ENCODE results near the gene TMEM123.

TMEM123 gene

DNA sequence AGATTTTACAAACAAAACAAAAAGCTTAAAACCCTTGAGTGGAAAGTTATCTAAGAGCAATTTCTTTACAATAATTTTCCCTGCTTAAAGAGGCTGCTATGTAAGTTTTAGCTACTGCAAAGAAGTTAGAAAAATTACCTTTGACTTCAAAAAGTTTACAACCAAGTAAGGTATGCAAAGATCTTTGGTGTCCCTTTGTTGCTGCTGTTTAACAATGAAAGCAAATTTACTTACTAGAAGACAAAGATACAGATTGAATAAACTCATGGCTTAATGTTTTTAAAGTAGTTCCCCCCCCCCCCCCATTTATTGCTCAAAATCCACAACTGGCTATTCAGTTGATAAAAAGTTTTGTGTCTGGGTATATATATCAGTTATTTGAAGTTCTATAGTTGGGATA, 26.0 kb downstream of the TMEM123 start:
- no peak for TF ChIP-seq CREB1 (IDR thresholded peaks at IDR 0.05; ENCODE audit: low read depth)
- TF ChIP-seq TEAD4 (IDR thresholded peaks at IDR 0.05): no peak
- TF ChIP-seq USF1 (IDR thresholded peaks at IDR 0.05): no peak
- no peak for TF ChIP-seq YY1 (IDR thresholded peaks at IDR 0.05; ENCODE audit: low read depth)
- no peak for TF ChIP-seq CEBPB (IDR thresholded peaks at IDR 0.05)
- TF ChIP-seq NFIC (IDR thresholded peaks at IDR 0.05): no peak
- no peak for TF ChIP-seq REST (IDR thresholded peaks at IDR 0.05; ENCODE audit: low read depth)
- TF ChIP-seq EP300 (IDR thresholded peaks at IDR 0.05; ENCODE audit: borderline replicate concordance): no peak
- no peak for TF ChIP-seq FOXM1 (IDR thresholded peaks at IDR 0.05; ENCODE audit: borderline replicate concordance, low read depth)
- TF ChIP-seq ZBTB7A (IDR thresholded peaks at IDR 0.05; ENCODE audit: low read depth): no peak
- TF ChIP-seq TAF1 (IDR thresholded peaks at IDR 0.05; ENCODE audit: low read depth): no peak
- TF ChIP-seq, protein P1, sequence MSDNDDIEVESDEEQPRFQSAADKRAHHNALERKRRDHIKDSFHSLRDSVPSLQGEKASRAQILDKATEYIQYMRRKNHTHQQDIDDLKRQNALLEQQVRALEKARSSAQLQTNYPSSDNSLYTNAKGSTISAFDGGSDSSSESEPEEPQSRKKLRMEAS (IDR thresholded peaks at IDR 0.05): no peak
- no peak for TF ChIP-seq RAD21 (IDR thresholded peaks at IDR 0.05; ENCODE audit: low read depth)
- TF ChIP-seq EGR1 (IDR thresholded peaks at IDR 0.05): no peak

DNA sequence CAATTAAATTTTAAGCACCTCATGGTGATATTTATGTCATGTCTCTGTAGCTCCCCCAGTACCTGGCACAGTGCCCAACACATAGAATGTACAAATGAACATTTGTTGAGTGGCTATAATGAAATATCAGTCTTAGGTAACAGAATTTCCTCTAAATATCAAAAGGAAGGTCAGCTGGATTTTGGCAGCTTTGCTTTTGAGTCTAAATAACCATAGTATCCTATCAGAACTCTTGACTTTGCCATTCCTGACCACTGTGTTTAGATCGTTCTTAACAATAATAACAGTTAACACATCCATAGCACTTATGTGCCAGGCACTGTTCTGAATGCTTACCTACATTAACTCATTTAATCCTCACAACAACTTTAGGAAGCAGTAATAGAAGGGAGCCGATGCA, 26.6 kb downstream of the TMEM123 start:
- TF ChIP-seq TAF1 (IDR thresholded peaks at IDR 0.05; ENCODE audit: low read depth) (no peak), EGR1 (IDR thresholded peaks at IDR 0.05) (no peak), USF1 (IDR thresholded peaks at IDR 0.05) (no peak), EP300 (IDR thresholded peaks at IDR 0.05; ENCODE audit: borderline replicate concordance) (no peak), TEAD4 (IDR thresholded peaks at IDR 0.05) (no peak), ZBTB7A (IDR thresholded peaks at IDR 0.05; ENCODE audit: low read depth) (no peak)
- TF ChIP-seq, protein P1 (IDR thresholded peaks at IDR 0.05): no peak

DNA sequence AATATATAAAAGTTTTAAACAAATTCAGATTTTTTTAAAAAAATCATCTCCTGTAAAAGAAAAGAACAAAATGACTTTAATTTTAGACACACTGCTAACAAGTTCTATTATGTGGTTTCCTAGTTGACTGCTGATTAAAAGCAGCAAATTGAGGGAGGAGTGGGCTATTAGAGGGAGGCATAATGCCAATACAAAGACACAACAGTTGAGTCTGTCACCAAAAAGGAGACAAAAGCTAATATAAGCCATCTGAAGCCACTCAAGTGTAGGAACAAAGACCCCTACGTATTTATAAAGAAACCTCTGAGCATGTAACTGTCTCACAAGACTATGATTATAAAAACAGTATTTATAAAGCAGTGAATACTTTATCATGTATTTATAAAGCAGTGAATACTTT, 28.6 kb downstream of the TMEM123 start:
- TF ChIP-seq, protein P1 (IDR thresholded peaks at IDR 0.05): no peak
- TF ChIP-seq USF1 (IDR thresholded peaks at IDR 0.05) (no peak), NFIC (IDR thresholded peaks at IDR 0.05) (no peak), FOXM1 (IDR thresholded peaks at IDR 0.05; ENCODE audit: borderline replicate concordance, low read depth) (no peak)

DNA sequence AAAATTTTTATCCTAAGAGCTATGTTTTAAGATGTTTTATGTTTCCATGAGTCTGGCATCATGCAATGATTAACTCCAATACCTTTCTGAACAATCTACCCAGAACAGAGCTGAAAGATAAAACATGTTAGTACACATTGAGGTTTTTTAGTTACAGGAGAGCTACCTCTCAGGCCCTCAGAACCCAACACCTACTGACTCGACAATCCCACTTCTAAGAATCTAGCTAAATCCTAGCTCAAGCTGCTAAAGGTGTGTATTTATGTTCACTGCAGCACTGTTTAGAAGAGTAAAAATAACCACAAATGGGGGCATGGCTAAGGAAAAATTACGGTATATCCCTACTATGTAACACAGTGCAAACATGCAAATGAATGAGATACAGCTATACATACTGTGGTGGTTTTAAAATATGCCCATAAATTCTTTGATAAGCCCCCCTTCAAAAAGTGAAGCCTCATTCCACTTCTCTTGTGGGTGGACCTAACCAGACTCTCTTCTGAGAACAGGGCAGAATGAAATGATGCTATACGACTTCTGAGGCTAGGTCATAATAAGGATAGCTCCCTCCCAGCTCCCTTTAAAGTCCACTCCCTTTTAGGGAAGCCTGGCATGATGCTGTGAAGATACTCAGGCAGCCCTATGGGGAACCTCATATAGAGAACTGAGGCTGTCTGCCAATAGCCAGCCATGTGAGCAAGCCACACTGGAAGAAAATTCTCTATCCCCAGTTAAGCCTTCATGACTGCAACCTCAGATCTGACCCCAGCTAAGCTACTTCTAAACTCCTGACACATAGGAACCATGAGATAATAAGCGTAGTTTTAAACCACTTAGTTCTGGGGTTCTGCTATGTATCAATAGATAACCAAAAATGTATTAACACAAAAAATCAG, 29.5 kb downstream of the TMEM123 start:
- TF ChIP-seq FOXM1 (IDR thresholded peaks at IDR 0.05; ENCODE audit: borderline replicate concordance, low read depth) (no peak), EP300 (IDR thresholded peaks at IDR 0.05; ENCODE audit: borderline replicate concordance) (no peak), REST (IDR thresholded peaks at IDR 0.05; ENCODE audit: low read depth) (no peak), YY1 (IDR thresholded peaks at IDR 0.05; ENCODE audit: low read depth) (no peak), EGR1 (IDR thresholded peaks at IDR 0.05) (no peak)

DNA sequence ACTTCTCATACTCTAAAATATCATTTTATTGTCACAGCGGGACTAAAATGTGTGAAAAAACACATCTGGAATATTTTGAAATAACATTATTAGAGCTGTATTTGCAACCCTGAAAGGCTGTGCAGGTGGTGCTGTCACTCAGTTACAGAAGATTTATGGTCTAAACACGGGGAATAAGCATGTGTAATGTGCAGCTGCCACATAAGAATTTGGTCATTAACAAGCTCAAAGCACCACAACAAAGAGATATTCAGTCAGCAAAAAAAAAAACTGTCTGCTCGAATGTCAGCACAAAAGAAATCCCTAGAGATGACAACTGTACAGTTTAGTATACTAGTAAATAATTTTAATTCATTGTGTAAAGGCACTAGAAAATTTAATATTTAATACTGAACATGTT, 31.3 kb downstream of the TMEM123 start:
- no peak for TF ChIP-seq TAF1 (IDR thresholded peaks at IDR 0.05; ENCODE audit: low read depth)
- TF ChIP-seq EP300 (IDR thresholded peaks at IDR 0.05; ENCODE audit: borderline replicate concordance): no peak
- TF ChIP-seq, protein P1 (IDR thresholded peaks at IDR 0.05): no peak
- no peak for TF ChIP-seq CEBPB (IDR thresholded peaks at IDR 0.05)
- no peak for TF ChIP-seq NFIC (IDR thresholded peaks at IDR 0.05)
- TF ChIP-seq RAD21 (IDR thresholded peaks at IDR 0.05; ENCODE audit: low read depth): no peak
- TF ChIP-seq TCF12 (IDR thresholded peaks at IDR 0.05; ENCODE audit: low read depth): no peak
- no peak for TF ChIP-seq EGR1 (IDR thresholded peaks at IDR 0.05)
- TF ChIP-seq USF1 (IDR thresholded peaks at IDR 0.05): no peak
- TF ChIP-seq ZBTB7A (IDR thresholded peaks at IDR 0.05; ENCODE audit: low read depth): no peak
- no peak for TF ChIP-seq REST (IDR thresholded peaks at IDR 0.05; ENCODE audit: low read depth)
- TF ChIP-seq YY1 (IDR thresholded peaks at IDR 0.05; ENCODE audit: low read depth): no peak
- TF ChIP-seq FOXM1 (IDR thresholded peaks at IDR 0.05; ENCODE audit: borderline replicate concordance, low read depth): no peak
- no peak for TF ChIP-seq CREB1 (IDR thresholded peaks at IDR 0.05; ENCODE audit: low read depth)
- no peak for TF ChIP-seq TEAD4 (IDR thresholded peaks at IDR 0.05)

Measured in Ishikawa (cell line).